Putamen (tissue), 1 donor: ENCODE data around the gene ZNF576.
"Not testable (repeated sequence)": the region's sequence is repeated elsewhere in the genome, so short reads cannot be mapped to it uniquely, and the experiment has no call there.

Experiments
- DNase-seq: peaks from one replicate; pipeline ENCODE4 v3.0.0-alpha.2; 2016; ENCODE audit warnings: low spot score

ZNF576 gene

GRCh38 chr19:43626838-43627237 lies 30.4 kb downstream of the ZNF576 start:
- DNase-seq: no peak

GRCh38 chr19:43628646-43629326 lies 32.4 kb downstream of the ZNF576 start:
- DNase-seq: no peak

- no peak for DNase-seq
These were observed 35.1 kb downstream of the ZNF576 start for GRCh38 chr19:43631491-43631890.

- no peak for DNase-seq
These were observed 37.1 kb downstream of the ZNF576 start for GRCh38 chr19:43633520-43633919.

GRCh38 chr19:43634068-43634467 lies 37.7 kb downstream of the ZNF576 start:
- DNase-seq: no peak

GRCh38 chr19:43634506-43634871 lies 38.1 kb downstream of the ZNF576 start:
- DNase-seq: peak; percentile 68

- DNase-seq: peak; percentile 78
These were observed 38.6 kb downstream of the ZNF576 start for GRCh38 chr19:43634872-43635560.

GRCh38 chr19:43635561-43635940 lies 39.2 kb downstream of the ZNF576 start:
- not testable (repeated sequence) for DNase-seq

GRCh38 chr19:43636121-43636683 lies 39.8 kb downstream of the ZNF576 start:
- peak; percentile 84 for DNase-seq

GRCh38 chr19:43638214-43638994 lies 42.0 kb downstream of the ZNF576 start:
- no peak for DNase-seq

GRCh38 chr19:43638995-43639518 lies 42.7 kb downstream of the ZNF576 start:
- DNase-seq: no peak

- DNase-seq: no peak
These were observed 43.4 kb downstream of the ZNF576 start, which contains the start of gene CADM4 for GRCh38 chr19:43639519-43640423. TSS of gene CADM4 (minus strand) at chr19:43639850. CDS start at chr19:43639790, 60 bp downstream.

- no peak for DNase-seq
These were observed 44.0 kb downstream of the ZNF576 start for GRCh38 chr19:43640424-43640757.

- DNase-seq: no peak
These were observed 44.9 kb downstream of the ZNF576 start for GRCh38 chr19:43641333-43641732.

- DNase-seq: no peak
These were observed 46.1 kb downstream of the ZNF576 start for GRCh38 chr19:43642531-43642930.

- DNase-seq: no peak
These were observed 46.9 kb downstream of the ZNF576 start for GRCh38 chr19:43643326-43643725.

GRCh38 chr19:43644181-43644580 lies 47.8 kb downstream of the ZNF576 start:
- no peak for DNase-seq

- no peak for DNase-seq
These were observed 52.2 kb downstream of the ZNF576 start for GRCh38 chr19:43648633-43649032.

GRCh38 chr19:43649514-43649913 lies 53.1 kb downstream of the ZNF576 start:
- DNase-seq: no peak

GRCh38 chr19:43650276-43650675 lies 53.9 kb downstream of the ZNF576 start:
- not testable (repeated sequence) for DNase-seq
